NCI-H748 treated with DMSO at 0.1 percent for 48 hours (cell line): ENCODE measurements around the gene CYP4X1.
"Not testable (repeated sequence)": the region's sequence is repeated elsewhere in the genome, so short reads cannot be mapped to it uniquely, and the experiment has no call there.

Experiments used
- DNase-seq: peaks from one replicate; lab custom pipeline; 2025; lab: John Stamatoyannopoulos, UW

The CYP4X1 gene, protein sequence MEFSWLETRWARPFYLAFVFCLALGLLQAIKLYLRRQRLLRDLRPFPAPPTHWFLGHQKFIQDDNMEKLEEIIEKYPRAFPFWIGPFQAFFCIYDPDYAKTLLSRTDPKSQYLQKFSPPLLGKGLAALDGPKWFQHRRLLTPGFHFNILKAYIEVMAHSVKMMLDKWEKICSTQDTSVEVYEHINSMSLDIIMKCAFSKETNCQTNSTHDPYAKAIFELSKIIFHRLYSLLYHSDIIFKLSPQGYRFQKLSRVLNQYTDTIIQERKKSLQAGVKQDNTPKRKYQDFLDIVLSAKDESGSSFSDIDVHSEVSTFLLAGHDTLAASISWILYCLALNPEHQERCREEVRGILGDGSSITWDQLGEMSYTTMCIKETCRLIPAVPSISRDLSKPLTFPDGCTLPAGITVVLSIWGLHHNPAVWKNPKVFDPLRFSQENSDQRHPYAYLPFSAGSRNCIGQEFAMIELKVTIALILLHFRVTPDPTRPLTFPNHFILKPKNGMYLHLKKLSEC

GRCh38 chr1:47023268-47024140 lies at the start of gene CYP4X1:
CYP4X1 (plus strand) TSS chr1:47023669; CDS start chr1:47023818, 149 bp downstream.
- DNase-seq, result no peak

DNA sequence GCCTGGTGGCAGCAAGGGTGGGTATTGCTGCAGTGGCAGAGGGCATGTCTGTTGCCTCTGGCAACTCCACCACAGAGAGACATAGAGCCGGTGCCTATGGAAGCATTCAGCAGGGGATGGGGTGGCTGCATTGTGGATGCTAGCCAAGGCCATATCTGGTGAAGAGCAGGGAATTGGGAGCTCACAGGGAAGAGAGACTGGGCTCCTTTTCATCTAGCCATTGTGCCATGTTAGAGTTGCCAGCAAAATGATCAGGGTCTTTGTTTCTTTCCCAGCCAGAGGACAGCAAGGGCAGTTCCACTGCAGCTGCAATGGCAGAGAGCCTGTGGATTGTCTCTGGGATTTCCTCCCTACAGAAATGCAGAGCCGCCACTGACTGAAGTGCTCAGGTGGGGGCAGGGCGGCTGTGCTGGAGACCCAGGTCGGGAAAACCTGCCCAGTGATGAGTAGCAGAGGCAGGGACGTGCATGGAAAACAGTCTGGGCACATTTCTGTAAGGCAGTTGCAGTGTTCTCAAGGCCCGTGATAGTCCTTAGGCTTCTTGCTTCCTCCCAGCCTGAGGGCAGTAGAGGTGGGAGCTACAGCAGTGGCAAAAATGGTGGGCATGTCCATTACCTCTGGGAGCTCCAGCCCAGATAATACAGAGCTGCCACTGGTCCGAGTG lies 40.2 kb upstream of the CYP4X1 start:
- no peak for DNase-seq

DNA sequence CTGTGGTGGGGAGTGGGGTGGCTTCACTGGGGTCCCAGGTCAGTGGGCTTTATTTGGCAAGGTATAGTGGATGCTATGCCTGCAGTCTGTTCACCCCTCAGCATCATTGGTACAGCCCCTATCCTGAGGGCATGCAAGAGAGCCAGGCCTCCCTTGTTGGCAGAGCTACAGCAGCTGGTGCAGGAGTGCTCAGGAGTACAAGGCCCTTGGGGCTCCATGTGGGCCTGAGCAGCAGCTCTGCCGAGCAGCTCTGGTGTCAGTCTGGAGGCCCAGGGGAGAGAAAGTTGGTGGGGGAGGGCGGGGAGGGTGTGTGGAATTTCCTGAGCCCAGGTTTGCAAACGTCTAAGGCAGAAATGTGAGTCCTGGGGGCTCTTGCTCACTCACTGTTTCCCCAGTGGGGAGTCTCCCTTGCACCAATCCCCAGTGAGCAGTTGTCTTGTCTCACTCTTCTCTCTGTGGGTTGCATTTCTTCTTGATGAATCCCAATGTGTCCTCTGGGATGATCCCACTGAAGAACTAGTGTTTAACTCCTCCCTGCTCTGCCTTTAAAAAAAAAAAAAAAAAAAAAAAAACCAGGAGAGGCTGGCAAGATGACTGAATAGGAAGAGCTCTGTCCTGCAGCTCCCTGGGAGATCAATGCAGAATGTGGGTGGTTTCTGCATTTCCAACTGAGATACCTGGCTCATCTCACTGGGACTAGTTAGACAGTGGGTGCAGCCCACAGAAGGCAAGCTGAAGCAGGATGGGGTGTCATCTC lies 39.5 kb upstream of the CYP4X1 start:
- no peak for DNase-seq

DNA sequence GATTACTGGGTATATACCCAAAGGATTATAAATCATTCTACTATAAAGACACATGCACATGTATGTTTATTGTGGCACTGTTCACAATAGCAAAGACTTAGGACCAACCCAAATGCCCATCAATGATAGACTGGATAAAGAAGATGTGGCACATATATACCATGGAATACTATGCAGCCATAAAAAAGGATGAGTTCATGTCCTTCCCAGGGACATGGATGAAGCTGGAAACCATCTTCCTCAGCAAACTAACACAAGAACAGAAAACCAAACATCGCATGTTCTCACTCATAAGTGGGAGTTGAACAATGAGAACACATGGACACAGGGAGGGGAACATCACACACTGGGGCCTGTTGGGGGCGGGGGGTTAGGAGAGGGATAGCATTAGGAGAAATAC lies 32.9 kb upstream of the CYP4X1 start:
- DNase-seq, result not testable (repeated sequence)

GRCh38 chr1:46991083-46991923 lies 32.2 kb upstream of the CYP4X1 start:
- peak; percentile 14 for DNase-seq

DNA sequence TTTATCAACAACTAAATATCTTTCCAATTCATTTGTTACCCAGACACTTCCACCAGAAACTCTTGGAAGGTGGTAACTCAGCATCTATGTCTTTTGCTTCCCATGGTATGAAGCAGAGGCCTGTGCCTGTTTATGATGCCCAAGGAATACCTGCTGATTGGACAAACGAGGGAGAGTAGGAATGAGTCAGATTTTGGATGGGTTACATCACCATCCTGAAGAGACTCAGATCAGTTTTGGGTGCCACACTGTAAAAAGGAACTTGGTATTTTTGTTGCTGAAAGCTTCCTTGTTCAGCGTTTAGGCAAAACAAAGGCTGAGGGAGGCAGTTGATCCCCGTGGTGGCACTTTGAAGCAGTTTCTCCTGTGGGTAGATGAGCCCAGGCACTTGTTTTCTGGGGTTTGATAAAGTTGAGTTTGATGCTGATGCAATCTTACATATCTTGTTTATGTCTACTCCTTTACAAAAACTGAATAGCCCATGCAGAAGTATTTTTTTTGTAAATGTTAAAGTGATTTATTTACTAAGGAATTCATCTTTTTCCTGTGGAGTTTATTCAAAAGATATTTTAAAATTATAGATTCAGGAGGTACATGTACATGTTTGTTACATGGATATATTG lies 26.7 kb upstream of the CYP4X1 start:
- DNase-seq, result no peak

DNA sequence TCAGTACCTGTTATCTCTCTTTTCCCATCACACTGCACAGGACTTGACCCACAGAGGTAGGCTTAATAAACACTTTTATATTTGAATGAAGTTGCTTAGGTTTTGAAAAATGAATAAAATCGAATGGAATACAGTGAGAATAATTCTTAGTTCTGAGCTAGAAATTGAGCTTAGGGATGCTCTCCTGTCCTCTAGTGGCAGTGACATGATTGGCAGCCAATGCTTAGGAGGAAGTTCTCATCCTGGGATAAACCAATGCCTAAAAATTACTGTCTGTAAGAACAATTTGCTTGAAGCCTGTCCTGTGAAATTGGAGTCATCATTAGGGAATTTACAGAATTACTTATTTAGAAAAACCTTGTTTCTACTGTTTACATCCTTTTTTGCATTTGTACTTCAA lies 21.3 kb upstream of the CYP4X1 start:
- DNase-seq, result no peak

GRCh38 chr1:47003896-47004403 lies 19.5 kb upstream of the CYP4X1 start:
- no peak for DNase-seq

GRCh38 chr1:47006437-47006836 lies 17.0 kb upstream of the CYP4X1 start:
- not testable (repeated sequence) for DNase-seq

DNA sequence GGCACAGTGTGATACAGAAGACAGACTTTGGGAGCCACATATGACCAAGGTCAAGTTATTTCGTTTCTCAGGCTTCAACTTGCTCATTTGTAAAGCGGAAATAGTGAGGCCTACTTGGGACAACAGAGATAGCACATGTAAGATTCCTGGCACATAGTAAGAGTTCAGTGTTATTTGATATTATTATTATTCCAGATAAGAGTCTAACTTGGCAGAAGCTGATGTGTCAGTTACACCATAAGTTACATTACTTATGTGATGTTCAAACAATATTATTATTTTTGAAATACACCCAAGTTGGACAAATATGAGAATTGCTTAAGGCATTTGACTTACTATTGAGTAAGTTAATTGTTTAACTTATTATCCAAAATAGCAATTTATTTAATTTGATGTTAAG lies 10.2 kb upstream of the CYP4X1 start:
- no peak for DNase-seq

GRCh38 chr1:47021070-47021469 lies 2.4 kb upstream of the CYP4X1 start:
- DNase-seq, result no peak

DNA sequence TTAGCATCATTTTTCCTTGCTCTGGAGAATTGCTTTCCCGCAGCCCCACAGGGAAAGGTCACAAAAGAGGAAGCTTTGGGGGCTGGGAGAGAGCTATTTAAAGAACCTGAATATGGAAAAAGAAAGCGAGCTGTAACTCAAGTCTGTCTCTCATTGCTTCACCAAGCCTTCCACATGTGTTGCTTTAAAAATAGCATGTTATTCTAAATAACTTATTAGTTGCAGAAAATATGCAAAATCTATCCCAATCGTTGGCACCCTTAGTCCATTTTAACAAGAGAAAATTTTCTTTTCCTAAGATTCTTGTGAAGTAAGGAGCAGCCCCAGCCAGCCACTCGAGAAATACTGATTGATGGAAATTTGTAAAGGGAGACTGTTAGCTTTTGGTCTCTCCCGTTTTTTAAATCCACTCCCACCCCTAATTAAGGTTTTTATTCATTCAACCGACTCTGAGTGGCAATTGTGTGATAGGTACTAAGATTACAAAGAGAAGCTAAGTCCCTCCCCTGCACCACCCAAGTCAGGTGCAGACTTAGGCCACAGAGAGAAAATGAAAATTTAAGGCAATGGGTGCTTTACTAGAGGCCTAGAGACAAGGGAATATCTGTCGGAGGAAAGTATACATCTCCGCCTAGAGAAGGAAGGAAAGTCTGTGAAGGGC lies 802 bp downstream of the CYP4X1 start:
- DNase-seq, result no peak

DNA sequence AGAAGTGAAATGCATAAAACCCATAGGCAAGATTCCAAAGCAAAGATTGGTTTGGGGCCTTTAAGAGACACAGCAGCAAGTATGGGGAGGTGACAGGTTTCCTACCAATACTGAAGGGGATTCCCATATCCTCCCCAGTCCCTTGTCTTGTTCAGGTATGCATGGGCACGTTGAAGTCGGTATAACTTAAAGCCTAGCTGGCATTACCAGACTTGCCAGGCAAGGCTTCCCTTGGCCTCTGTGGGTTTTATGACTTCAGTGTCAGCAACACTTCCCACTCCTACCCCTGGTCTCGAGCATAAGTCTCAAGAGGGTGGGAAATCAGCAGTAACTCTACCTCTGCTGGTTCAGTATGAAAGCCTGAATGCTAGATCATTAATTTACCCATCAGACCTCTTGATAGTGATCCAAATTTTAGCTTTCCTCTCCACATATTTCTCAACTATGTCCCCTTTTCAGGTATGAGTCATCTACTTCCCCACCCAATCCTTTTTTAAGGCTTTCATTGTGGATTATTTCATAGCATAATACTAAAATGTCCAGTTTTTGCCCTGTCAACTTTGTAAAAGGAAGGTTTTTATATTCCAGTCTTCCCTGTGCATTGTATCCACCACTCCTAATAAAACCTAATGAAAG lies 6.8 kb downstream of the CYP4X1 start:
- DNase-seq, result no peak

DNA sequence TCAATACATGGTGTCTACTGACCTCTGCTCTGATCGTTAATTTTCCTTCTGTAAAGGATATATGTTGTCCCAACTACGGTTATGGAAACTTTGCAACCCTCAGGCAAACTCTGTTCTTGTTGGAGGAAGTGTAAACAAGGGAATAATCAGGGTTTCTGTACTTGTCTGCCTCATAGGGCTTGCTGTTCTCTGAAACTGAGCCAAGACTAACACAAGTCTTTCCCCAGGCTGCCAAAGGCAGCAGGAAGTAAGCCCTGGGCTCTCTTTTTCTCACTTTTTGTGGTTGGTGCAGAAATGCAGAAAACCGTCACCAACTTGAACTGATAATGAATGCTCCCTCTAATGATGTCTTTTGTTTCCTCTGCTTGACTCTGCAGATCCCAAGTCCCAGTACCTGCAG lies 7.6 kb downstream of the CYP4X1 start:
- DNase-seq, result no peak

DNA sequence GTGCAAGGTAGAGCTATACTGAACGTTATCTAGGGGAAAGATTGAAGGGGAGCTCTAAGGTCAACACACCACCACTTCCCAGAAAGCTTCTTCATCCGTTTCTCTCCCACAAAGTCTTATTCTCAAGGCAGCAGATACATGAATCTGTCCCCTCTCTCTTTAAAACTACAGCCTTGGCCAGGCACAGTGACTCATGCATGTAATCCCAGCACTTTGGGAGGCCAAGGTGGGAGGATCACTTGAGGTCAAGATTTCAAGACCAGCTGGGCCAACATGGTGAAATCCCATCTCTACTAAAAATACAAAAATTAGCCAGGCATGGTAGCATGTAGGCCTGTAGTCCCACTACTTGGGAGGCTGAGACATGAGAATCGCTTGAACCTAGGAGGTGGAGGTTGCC lies 8.1 kb downstream of the CYP4X1 start:
- DNase-seq, result no peak

DNA sequence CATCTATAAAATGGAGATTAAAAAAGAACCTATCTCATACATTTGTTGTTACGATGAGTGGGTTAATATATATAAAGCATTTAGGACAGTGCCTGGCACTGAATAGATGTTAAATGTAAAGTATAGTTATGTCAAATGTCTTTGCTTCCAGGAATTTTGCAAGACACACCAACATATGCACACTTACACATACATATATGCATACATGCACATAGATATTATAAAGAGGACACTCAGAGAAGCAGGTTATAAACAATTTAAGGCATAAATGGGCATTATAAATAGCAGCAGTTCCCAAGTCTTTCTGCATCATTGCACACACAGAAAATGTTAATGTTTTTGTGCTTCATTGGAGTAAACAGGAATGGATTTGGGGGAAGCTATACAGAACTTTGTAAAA lies 13.3 kb downstream of the CYP4X1 start:
- no peak for DNase-seq

DNA sequence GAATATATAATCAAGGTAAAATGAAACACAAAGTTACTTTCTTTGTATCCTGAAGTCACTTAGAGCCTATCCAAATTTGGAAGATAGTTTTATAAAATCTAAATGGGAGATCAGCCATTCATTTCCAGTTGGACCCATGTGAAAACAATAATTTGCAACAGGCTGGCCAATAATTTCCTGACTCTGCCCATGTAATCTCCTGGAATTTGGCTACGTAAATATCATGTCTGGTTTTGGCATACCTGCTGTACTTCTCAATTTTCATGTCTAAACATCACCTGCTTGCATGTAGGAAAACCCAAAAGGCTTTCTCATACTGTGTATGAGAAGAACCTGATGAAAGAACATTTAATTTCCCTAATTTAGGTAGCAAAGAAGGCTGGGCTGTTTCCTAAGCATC lies 35.9 kb downstream of the CYP4X1 start:
- no peak for DNase-seq

GRCh38 chr1:47067097-47067594 lies 43.7 kb downstream of the CYP4X1 start, which contains the start of gene CYP4Z1:
CYP4Z1 (plus strand) TSS chr1:47067231; CDS start chr1:47067491, 260 bp downstream.
- no peak for DNase-seq

- DNase-seq, result not testable (repeated sequence)
Measured at GRCh38 chr1:47069080-47069479, 45.6 kb downstream of the CYP4X1 start.
